ENCODE data around the gene GNG7. TPM values are rescaled to one million over a fixed set of nuclear protein-coding genes. Genes with fewer than 3 reads are reported as not detected.

Gene GNG7
- total RNA-seq, 4 donors from 2014 or later = 2.1 to 4.3 (median 3.0) TPM

DNA sequence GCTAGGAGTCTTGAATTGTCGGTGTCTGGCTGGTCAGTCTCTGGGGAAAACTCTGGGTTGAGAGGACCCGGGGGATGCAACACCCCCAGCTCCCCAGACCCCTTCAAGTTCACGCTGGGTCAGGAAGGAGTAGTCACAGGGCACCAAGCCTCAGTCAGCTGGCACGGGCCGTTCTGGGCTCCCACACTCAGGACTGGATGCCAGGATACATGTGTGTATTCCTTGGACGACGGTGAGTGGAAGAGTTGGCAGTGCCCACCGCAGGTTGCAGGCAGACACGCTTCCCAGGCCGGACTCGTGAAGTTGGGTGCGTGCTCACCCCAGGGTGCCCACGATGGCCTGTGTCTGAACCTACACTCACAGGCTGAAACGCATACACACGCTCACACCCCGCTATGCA, 221.0 kb downstream of the GNG7 start:
- 91% methylated on average over 10 of the region's 16 CpGs for whole genome bisulfite sequencing
- no peak for DNase-seq (ENCODE audit: low spot score in 2 of 2)

DNA sequence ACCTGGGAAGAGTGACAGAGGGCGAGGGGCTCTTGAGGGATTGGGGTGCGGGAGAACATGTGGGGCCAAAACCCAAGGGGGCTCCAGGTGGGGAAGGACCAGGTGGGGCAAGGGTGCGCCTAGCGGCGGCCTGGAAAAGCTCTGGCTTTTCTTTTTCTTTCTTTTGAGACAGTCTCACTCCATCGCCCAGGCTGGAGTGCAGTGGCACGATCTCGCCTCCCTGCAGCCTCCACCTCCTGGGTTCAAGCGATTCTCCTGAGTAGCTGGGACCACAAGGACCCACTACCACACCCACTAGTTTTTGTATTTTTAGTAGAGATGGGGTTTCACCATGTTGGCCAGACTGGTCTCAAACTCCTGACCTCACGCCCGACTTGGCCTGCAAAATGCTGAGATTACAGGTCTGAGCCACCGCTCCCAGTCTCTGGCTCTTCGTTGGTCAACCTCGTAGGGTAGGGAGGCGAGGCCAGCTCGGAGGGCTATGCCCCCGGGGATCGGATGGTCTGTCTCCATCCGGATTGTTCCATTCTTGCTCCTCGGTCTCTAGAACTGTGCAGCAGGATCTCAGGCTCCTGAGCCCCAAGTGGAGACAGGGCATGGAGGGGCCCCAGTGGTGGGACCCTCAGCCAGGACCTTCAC, 222.8 kb downstream of the GNG7 start:
- Histone ChIP-seq H3K4me1 (peaks cover 33% of the 10 kb centered on the region), H3K9me3 (peaks cover 7% of the 10 kb centered on the region), H3K27ac (peak overlapping the region; percentile 85), H3K4me3 (peak overlapping the region; percentile 89), H3K36me3 (peaks cover 11% of the 10 kb centered on the region), H3K27me3 (no peaks in the 10 kb centered on the region)
- no peak for TF ChIP-seq POLR2A (IDR thresholded peaks at IDR 0.05)
- TF ChIP-seq POLR2AphosphoS5 (IDR thresholded peaks at IDR 0.05) = no peak
- TF ChIP-seq, protein P1, sequence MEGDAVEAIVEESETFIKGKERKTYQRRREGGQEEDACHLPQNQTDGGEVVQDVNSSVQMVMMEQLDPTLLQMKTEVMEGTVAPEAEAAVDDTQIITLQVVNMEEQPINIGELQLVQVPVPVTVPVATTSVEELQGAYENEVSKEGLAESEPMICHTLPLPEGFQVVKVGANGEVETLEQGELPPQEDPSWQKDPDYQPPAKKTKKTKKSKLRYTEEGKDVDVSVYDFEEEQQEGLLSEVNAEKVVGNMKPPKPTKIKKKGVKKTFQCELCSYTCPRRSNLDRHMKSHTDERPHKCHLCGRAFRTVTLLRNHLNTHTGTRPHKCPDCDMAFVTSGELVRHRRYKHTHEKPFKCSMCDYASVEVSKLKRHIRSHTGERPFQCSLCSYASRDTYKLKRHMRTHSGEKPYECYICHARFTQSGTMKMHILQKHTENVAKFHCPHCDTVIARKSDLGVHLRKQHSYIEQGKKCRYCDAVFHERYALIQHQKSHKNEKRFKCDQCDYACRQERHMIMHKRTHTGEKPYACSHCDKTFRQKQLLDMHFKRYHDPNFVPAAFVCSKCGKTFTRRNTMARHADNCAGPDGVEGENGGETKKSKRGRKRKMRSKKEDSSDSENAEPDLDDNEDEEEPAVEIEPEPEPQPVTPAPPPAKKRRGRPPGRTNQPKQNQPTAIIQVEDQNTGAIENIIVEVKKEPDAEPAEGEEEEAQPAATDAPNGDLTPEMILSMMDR (IDR thresholded peaks at IDR 0.05) = no peak
- no peak for TF ChIP-seq EP300 (IDR thresholded peaks at IDR 0.05)
- DNase-seq (ENCODE audit: low spot score in 2 of 2) = no peak
- 74% methylated on average over 11 of the region's 20 CpGs for WGBS

More for the DNA sequence above, 221.0 kb downstream of the GNG7 start:
- H3K4me3 ChIP-seq = no peak overlapping the region
- peaks cover 11% of the 10 kb centered on the region for H3K36me3 ChIP-seq
- H3K27me3 ChIP-seq = no peaks in the 10 kb centered on the region
- peaks cover 7% of the 10 kb centered on the region for H3K9me3 ChIP-seq
- no peak for TF ChIP-seq POLR2AphosphoS5 (IDR thresholded peaks at IDR 0.05)
- peaks cover 23% of the 10 kb centered on the region for H3K4me1 ChIP-seq
- no peak overlapping the region for H3K27ac ChIP-seq

DNA sequence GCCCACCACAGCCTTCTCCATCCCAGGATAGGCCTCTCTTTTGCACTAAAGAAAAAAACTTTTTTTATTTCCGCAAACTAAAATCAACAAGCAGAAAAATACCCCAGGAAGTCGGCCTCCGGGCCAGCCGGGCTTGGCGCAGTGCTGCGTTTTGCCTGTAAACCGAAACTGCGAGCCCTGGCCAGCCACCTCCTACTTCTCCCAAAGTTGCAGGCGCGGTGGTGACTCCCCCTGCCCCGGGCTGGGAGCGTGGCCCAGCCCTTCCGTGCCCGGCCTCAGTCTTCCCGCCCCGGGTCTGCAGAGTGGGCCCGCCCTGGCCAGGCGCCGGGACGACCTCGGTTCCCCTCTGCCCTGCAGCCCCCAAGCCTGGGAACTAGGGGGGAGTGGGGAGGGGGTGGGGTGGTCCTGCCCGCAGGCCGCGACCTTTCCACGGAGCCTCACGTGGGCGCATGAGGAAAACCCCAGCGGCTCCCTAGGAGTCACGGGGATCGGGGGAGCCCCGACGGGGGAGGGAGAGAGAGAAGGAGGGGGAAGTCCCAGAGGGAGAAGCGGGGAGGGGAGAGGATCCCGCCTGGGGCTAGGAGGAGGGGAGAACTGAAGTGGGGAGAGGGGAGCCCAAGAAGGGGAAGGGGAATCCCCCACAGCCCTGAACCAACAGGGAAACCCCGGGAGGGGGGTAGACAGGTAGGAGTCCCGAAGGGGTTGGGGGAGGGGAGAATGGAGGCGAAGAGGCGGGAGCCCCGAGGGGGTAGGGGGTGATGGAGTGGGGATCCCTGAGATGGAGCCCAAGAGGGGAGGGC, 223.5 kb downstream of the GNG7 start:
- Histone ChIP-seq H3K4me1 (peaks cover 39% of the 10 kb centered on the region), H3K9me3 (peaks cover 7% of the 10 kb centered on the region), H3K27me3 (no peaks in the 10 kb centered on the region), H3K36me3 (peaks cover 11% of the 10 kb centered on the region), H3K4me3 (peak overlapping the region; percentile 89), H3K27ac (peak overlapping the region; percentile 85)
- 4% methylated on average over 35 of the region's 39 CpGs for WGBS
- DNase-seq (ENCODE audit: low spot score in 2 of 2) = peak; percentile 90 to 95
- TF ChIP-seq POLR2AphosphoS5 (IDR thresholded peaks at IDR 0.05) = peak in 1 of 3 donors; percentile 7
- TF ChIP-seq EP300 (IDR thresholded peaks at IDR 0.05) = no peak
- no peak for TF ChIP-seq POLR2A (IDR thresholded peaks at IDR 0.05)

DNA sequence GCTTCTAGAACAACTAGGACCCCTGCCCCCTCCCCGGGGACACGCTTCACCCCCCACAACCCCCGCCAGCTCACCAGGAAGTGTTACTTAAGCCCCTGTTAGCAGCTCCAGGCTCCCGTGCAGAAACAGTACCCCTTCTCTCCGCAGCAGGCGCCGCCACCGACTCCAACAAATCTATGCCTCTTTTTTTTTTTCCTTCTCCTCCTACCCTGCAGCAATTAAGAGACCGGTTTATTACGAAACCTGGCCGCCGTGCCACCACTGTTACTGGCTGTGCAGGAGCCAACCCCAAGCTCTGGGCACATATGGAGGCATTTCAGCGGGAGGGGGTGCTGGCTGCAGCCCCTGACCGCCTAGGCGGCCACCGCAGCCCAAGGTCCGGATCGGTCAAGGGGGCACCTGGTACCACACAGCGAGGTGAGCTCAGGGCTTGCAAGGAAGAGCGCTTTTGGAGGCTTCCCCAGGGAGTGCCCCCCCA, 224.2 kb downstream of the GNG7 start:
- peaks cover 39% of the 10 kb centered on the region for H3K4me1 ChIP-seq

DNA sequence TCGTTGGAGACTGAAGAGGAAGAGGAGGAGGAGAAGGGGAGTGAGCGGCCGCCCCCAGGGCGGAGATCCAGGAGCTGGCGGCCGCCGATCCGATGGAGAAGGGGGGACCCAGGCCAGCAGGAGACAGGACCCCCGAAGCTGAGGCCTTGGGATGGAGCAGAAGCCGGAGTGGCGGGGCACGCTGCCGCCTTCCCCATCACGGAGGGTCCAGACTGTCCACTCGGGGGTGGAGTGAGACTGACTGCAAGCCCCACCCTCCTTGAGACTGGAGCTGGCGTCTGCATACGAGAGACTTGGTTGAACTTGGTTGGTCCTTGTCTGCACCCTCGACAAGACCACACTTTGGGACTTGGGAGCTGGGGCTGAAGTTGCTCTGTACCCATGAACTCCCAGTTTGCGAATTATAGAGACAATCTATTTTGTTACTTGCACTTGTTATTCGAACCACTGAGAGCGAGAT, 224.7 kb downstream of the GNG7 start:
- Histone ChIP-seq H3K9me3 (peaks cover under 1% of the 10 kb centered on the region), H3K4me1 (peaks cover 39% of the 10 kb centered on the region), H3K27me3 (no peaks in the 10 kb centered on the region), H3K36me3 (peaks cover 11% of the 10 kb centered on the region), H3K27ac (peak overlapping the region; percentile 85), H3K4me3 (peak overlapping the region; percentile 89)
- WGBS = 8% methylated on average over 21 of the region's 21 CpGs
- TF ChIP-seq POLR2A (IDR thresholded peaks at IDR 0.05) (no peak), POLR2AphosphoS5 (IDR thresholded peaks at IDR 0.05) (no peak), EP300 (IDR thresholded peaks at IDR 0.05) (no peak)
- TF ChIP-seq, protein P1 (IDR thresholded peaks at IDR 0.05) = no peak
- no peak for DNase-seq (ENCODE audit: low spot score in 2 of 2)

More for the DNA sequence above, 224.2 kb downstream of the GNG7 start:
- peak; percentile 89 to 93 for DNase-seq (ENCODE audit: low spot score in 2 of 2)
- H3K27ac ChIP-seq = peak overlapping the region; percentile 85
- no peaks in the 10 kb centered on the region for H3K27me3 ChIP-seq
- peaks cover 11% of the 10 kb centered on the region for H3K36me3 ChIP-seq
- TF ChIP-seq POLR2AphosphoS5 (IDR thresholded peaks at IDR 0.05) (peak; percentile 12 to 69 (median 69)), EP300 (IDR thresholded peaks at IDR 0.05) (no peak), POLR2A (IDR thresholded peaks at IDR 0.05) (no peak)
- TF ChIP-seq, protein P1 (IDR thresholded peaks at IDR 0.05) = peak; percentile 43 to 45
- peak overlapping the region; percentile 89 for H3K4me3 ChIP-seq
- H3K9me3 ChIP-seq = peaks cover 6% of the 10 kb centered on the region
- WGBS = 1% methylated on average over 20 of the region's 20 CpGs

Measured in suprapubic skin (tissue), 4 donors.